ENCODE results near the gene ETFDH.
"Not testable (repeated sequence)": the region's sequence is repeated elsewhere in the genome, so short reads cannot be mapped to it uniquely, and the experiment has no call there.

The ETFDH gene

GRCh38 chr4:158728236-158728635, 56.1 kb downstream of the ETFDH start:
- TF ChIP-seq, protein P1, sequence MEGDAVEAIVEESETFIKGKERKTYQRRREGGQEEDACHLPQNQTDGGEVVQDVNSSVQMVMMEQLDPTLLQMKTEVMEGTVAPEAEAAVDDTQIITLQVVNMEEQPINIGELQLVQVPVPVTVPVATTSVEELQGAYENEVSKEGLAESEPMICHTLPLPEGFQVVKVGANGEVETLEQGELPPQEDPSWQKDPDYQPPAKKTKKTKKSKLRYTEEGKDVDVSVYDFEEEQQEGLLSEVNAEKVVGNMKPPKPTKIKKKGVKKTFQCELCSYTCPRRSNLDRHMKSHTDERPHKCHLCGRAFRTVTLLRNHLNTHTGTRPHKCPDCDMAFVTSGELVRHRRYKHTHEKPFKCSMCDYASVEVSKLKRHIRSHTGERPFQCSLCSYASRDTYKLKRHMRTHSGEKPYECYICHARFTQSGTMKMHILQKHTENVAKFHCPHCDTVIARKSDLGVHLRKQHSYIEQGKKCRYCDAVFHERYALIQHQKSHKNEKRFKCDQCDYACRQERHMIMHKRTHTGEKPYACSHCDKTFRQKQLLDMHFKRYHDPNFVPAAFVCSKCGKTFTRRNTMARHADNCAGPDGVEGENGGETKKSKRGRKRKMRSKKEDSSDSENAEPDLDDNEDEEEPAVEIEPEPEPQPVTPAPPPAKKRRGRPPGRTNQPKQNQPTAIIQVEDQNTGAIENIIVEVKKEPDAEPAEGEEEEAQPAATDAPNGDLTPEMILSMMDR (IDR thresholded peaks at IDR 0.05; ENCODE audit: borderline replicate concordance, insufficient read depth, low read depth, low read length) = no peak
- no peak overlapping the region for H3K4me3 ChIP-seq (ENCODE audit: low read depth, low read length)

- H3K4me3 ChIP-seq (ENCODE audit: low read depth, low read length) = no peak overlapping the region
- TF ChIP-seq, protein P1 (IDR thresholded peaks at IDR 0.05; ENCODE audit: borderline replicate concordance, insufficient read depth, low read depth, low read length) = peak; percentile 66; the same call in 1 of the 2 replicates
Observed at GRCh38 chr4:158729716-158730559, 57.8 kb downstream of the ETFDH start.

DNA sequence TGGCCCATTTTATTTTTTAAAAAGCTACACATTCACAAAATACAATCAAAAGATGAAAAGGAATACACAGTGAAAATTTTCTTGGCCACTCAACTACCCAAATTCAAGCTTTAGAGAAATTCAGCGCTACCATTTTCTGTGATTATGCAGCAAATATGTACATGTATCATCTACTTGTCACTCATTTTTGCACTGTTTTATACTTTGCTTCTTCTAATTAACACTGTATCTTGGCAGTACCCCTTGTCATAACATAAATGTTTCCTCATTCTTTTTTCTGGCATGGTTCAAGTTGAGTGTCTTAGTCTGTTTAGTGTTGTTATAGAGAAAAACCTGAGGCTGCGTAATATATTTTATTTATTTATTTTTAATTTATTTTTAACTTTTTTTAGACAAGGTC, 66.8 kb downstream of the ETFDH start:
- TF ChIP-seq, protein P1 (IDR thresholded peaks at IDR 0.05; ENCODE audit: borderline replicate concordance, insufficient read depth, low read depth, low read length) = no peak
- no peak overlapping the region for H3K4me3 ChIP-seq (ENCODE audit: low read depth, low read length)

DNA sequence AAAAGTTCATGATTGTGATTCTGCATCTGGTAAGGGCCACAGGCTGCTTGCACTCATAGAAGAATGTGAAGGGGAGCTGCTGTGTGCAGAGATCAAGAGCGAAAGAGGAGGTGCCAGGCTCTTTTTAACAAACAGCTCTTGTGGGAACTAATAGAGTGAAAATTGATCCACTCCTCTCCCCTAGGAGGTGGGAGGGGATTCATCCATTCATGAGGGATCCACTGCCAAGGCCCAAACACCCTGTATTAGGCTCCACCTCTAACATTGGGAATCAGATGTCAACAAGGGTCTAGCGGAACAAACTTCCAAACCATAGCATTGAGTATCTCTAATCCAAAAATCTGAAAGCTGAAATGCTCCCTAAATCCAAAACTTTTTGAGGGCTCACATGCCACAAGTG, 67.5 kb downstream of the ETFDH start:
- H3K4me3 ChIP-seq (ENCODE audit: low read depth, low read length) = no peak overlapping the region
- TF ChIP-seq, protein P1 (IDR thresholded peaks at IDR 0.05; ENCODE audit: borderline replicate concordance, insufficient read depth, low read depth, low read length) = no peak

- no peak overlapping the region for H3K4me3 ChIP-seq (ENCODE audit: low read depth, low read length)
- TF ChIP-seq, protein P1 (IDR thresholded peaks at IDR 0.05; ENCODE audit: borderline replicate concordance, insufficient read depth, low read depth, low read length) = no peak
Observed at GRCh38 chr4:158741326-158742021, 69.4 kb downstream of the ETFDH start.

- H3K4me3 ChIP-seq (ENCODE audit: low read depth, low read length) = not testable (repeated sequence)
Observed at GRCh38 chr4:158746537-158746936, 74.4 kb downstream of the ETFDH start.

DNA sequence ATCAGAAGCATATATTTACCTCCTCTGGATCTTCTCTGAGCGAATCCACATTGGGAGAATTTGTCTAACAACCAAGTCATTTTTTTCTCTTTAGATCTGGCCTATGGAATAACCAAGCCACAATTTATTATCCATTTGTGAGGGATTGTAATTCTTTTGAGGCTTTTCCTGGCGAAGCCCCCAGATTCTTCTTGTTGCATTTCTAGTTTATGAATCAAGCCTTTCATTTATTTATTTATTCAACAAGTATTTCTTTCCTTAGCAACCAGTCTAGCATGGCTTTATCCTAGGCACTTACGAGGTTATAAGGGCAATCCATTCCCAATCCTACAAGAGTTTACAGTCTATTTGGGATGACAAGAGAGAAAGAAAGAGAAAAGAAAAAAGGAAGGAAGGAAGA, 78.3 kb downstream of the ETFDH start:
- TF ChIP-seq, protein P1 (IDR thresholded peaks at IDR 0.05; ENCODE audit: borderline replicate concordance, insufficient read depth, low read depth, low read length) = no peak
- no peak overlapping the region for H3K4me3 ChIP-seq (ENCODE audit: low read depth, low read length)
